Glutamatergic neuron (in vitro differentiated cells): ENCODE data around the gene AFF1. TPM values are rescaled to one million over a fixed set of nuclear protein-coding genes. Genes with fewer than 3 reads are reported as not detected.

Experiments
- DNase-seq: peaks from one replicate; pipeline ENCODE4 v3.0.0; 2022
- H3K27ac Mint-ChIP-seq: one replicate; pipeline ENCODE4 v1.8.0; 2020; ENCODE audit warnings: mild to moderate bottlenecking, mixed read lengths, inconsistent platforms; ENCODE audit not compliant: unreplicated experiment
- H3K27me3 Mint-ChIP-seq: one replicate; pipeline ENCODE4 v1.8.0; 2020; ENCODE audit warnings: mild to moderate bottlenecking, moderate library complexity, mixed read lengths, inconsistent platforms; ENCODE audit not compliant: unreplicated experiment
- H3K36me3 Mint-ChIP-seq: one replicate; pipeline ENCODE4 v1.8.0; 2020; ENCODE audit warnings: mild to moderate bottlenecking, mixed read lengths, inconsistent platforms; ENCODE audit not compliant: unreplicated experiment
- H3K4me1 Mint-ChIP-seq: one replicate; pipeline ENCODE4 v1.8.0; 2020; ENCODE audit warnings: mild to moderate bottlenecking, low read depth, mixed read lengths, inconsistent platforms; ENCODE audit not compliant: unreplicated experiment
- H3K4me3 Mint-ChIP-seq: one replicate; pipeline ENCODE4 v1.8.0; 2020; ENCODE audit warnings: mild to moderate bottlenecking, mixed read lengths, inconsistent platforms; ENCODE audit not compliant: unreplicated experiment
- H3K9me3 Mint-ChIP-seq: one replicate; pipeline ENCODE4 v1.8.0; 2020; ENCODE audit warnings: mild to moderate bottlenecking, moderate library complexity, mixed read lengths, inconsistent platforms; ENCODE audit not compliant: unreplicated experiment
- total RNA-seq: library from RNA; stranded (reverse); fragmentation: NEBNext Ultra II Directional; extraction: Animal tissue kit (Norgen Biotek cat#: 25700); gene quantifications from one replicate; pipeline ENCODE4 v1.2.1, GENCODE V29; 2021; ENCODE audit not compliant: unreplicated experiment
- TF ChIP-seq, protein P1 (sequence below): fragments of 200-600 bp; sonication (generic); IDR thresholded peaks from one replicate; pipeline ENCODE4 v1.5.0; 2021; ENCODE audit not compliant: partially characterized antibody, unreplicated experiment

The AFF1 gene
- total RNA-seq, 1 donor from 2014 or later, result 42.5 TPM

GRCh38 chr4:87019898-87020297 lies 85.1 kb downstream of the AFF1 start:
- Mint-ChIP-seq H3K4me3 (no peak overlapping the region), H3K36me3 (no peaks in the 10 kb centered on the region), H3K27me3 (no peaks in the 10 kb centered on the region), H3K4me1 (peaks cover 2% of the 10 kb centered on the region), H3K9me3 (no peaks in the 10 kb centered on the region), H3K27ac (no peak overlapping the region)
- DNase-seq, result no peak
- TF ChIP-seq, protein P1, sequence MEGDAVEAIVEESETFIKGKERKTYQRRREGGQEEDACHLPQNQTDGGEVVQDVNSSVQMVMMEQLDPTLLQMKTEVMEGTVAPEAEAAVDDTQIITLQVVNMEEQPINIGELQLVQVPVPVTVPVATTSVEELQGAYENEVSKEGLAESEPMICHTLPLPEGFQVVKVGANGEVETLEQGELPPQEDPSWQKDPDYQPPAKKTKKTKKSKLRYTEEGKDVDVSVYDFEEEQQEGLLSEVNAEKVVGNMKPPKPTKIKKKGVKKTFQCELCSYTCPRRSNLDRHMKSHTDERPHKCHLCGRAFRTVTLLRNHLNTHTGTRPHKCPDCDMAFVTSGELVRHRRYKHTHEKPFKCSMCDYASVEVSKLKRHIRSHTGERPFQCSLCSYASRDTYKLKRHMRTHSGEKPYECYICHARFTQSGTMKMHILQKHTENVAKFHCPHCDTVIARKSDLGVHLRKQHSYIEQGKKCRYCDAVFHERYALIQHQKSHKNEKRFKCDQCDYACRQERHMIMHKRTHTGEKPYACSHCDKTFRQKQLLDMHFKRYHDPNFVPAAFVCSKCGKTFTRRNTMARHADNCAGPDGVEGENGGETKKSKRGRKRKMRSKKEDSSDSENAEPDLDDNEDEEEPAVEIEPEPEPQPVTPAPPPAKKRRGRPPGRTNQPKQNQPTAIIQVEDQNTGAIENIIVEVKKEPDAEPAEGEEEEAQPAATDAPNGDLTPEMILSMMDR, result no peak

GRCh38 chr4:87024201-87024600 lies 89.4 kb downstream of the AFF1 start:
- H3K27me3 Mint-ChIP-seq, result no peaks in the 10 kb centered on the region
- H3K4me1 Mint-ChIP-seq, result peaks cover 7% of the 10 kb centered on the region
- no peak overlapping the region for H3K27ac Mint-ChIP-seq
- TF ChIP-seq, protein P1, result no peak
- H3K4me3 Mint-ChIP-seq, result no peak overlapping the region
- H3K36me3 Mint-ChIP-seq, result no peaks in the 10 kb centered on the region
- no peak for DNase-seq
- H3K9me3 Mint-ChIP-seq, result no peaks in the 10 kb centered on the region

DNA sequence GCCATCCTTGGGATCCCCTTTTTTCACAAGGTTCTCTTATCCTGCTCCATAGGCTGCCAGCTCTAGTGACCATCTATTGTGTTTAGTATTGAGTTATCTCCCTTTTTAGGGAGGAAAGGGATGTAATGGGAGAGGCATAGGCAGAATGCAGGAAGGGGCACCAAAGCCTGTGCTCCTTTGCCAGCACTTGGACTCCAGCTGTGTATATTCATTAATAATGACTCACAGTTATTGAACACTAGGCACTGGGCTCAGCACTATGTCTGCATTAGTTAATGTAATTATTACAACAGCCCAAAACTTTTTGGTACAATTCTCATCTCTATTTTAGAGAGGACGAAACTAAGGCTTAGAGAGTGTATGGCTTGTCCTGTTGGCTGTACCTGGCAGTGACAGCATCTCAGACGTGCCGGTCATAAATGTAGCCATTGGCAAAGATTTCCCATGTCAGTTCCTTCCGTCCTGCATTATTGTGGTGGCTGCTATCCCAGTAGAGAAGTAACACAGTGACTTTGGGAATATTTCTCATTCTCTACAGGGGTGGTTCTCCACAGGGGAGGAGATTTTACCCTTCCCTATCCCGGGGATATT lies 90.3 kb downstream of the AFF1 start:
- DNase-seq, result no peak
- Mint-ChIP-seq H3K4me1 (peaks cover 14% of the 10 kb centered on the region), H3K36me3 (no peaks in the 10 kb centered on the region), H3K4me3 (no peak overlapping the region), H3K9me3 (no peaks in the 10 kb centered on the region), H3K27ac (no peak overlapping the region), H3K27me3 (no peaks in the 10 kb centered on the region)
- TF ChIP-seq, protein P1, result no peak

DNA sequence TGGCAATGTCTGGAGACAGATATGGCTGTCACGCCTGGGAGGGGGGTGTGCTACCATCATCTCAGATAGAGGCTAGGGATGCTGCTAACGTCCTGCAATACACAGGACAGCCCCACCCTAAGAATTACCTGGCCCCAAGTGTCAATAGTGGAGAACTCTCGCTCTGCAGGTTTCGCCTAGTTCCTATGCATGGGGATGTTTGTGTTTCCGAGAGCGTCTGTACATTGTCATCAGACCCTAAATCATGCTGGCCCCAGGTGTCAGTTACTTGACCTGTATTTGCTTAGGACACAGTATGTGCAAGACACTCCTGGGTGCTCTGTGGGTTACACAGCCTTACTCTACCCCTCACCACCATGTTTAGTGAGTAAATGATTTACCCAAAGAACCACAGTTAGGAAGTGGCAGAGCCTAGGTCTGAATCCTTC lies 90.8 kb downstream of the AFF1 start:
- Mint-ChIP-seq H3K9me3 (no peaks in the 10 kb centered on the region), H3K27ac (no peak overlapping the region), H3K36me3 (no peaks in the 10 kb centered on the region), H3K27me3 (no peaks in the 10 kb centered on the region), H3K4me3 (no peak overlapping the region), H3K4me1 (peaks cover 14% of the 10 kb centered on the region)
- no peak for DNase-seq
- TF ChIP-seq, protein P1, result no peak

- H3K36me3 Mint-ChIP-seq, result no peaks in the 10 kb centered on the region
- H3K27me3 Mint-ChIP-seq, result no peaks in the 10 kb centered on the region
- H3K4me1 Mint-ChIP-seq, result peaks cover 14% of the 10 kb centered on the region
- no peaks in the 10 kb centered on the region for H3K9me3 Mint-ChIP-seq
- DNase-seq, result no peak
- no peak overlapping the region for H3K27ac Mint-ChIP-seq
- TF ChIP-seq, protein P1, result no peak
- H3K4me3 Mint-ChIP-seq, result no peak overlapping the region
Measured at GRCh38 chr4:87026800-87027495, 92.1 kb downstream of the AFF1 start.
